ENCODE data around the gene CPLX3. TPM values are rescaled to one million over a fixed set of nuclear protein-coding genes. Genes with fewer than 3 reads are reported as not detected.

The CPLX3 gene
- total and polyA plus RNA-seq, 2 of the 8 experiments (the other 6 are each of a cell fraction or from before 2014, with no cell fraction given): 0.17 TPM; not detected in 1

- no peak overlapping the region for H3K14ac ChIP-seq (ENCODE audit: insufficient read length)
- peaks cover 4 to 47% (median 29%) of the 10 kb centered on the region in 4 experiments for H3K27me3 ChIP-seq (replicated peaks in 1 of 4; ENCODE audit: control insufficient read depth in 3 of 4, extremely low read depth in 1 of 4, insufficient read depth in 3 of 4, low read length in 3 of 4)
- no peak overlapping the region for H3K18ac ChIP-seq (ENCODE audit: extremely low read depth, low read length)
- H3K23me2 ChIP-seq (ENCODE audit: low read depth, low read length): 0 out of 2 replicates have a peak, but pooled peaks cover 3% of the 10 kb centered on the region
- H3K9me3 ChIP-seq (ENCODE audit: insufficient read depth in 2 of 2, low read depth in 1 of 2, low read length in 1 of 2): no peaks in the 10 kb centered on the region
- peak overlapping the region; percentile 55 to 61 for H3K4me2 ChIP-seq (ENCODE audit: insufficient read depth in 1 of 2, low read depth in 2 of 2, low read length in 2 of 2)
- H3K9ac ChIP-seq (replicated peaks in 1 of 4; ENCODE audit: extremely low read depth in 1 of 4, low read depth in 3 of 4, low read length in 3 of 4): no peak overlapping the region
- no peak overlapping the region for H4K8ac ChIP-seq (ENCODE audit: extremely low read depth, insufficient read depth, low read length)
- H2AK5ac ChIP-seq (ENCODE audit: low read depth, low read length): no peak overlapping the region
- H3K4ac ChIP-seq (replicated peaks; ENCODE audit: insufficient read length, low read depth, low read length): no peak overlapping the region
- H3K23ac ChIP-seq (ENCODE audit: insufficient read length): no peak overlapping the region
- no peak overlapping the region for H2BK15ac ChIP-seq (ENCODE audit: low read length)
- no peaks in the 10 kb centered on the region for H3K36me3 ChIP-seq (ENCODE audit: control insufficient read depth in 2 of 4, insufficient read depth in 4 of 4, low read length in 3 of 4)
- ChIA-PET POLR2A (ENCODE audit: partially characterized antibody) (interaction anchor here (1.1 to 3.1 kb wide), 8 partner anchors 9 to 66 kb away, joined by 3 to 12 read pairs (median 6); partner anchors contain the start of genes LMAN1L and ULK3), CTCF (ENCODE audit: partially characterized antibody) (interaction anchor here (0.9 to 15.7 kb wide), 15 partner anchors 8 to 478 kb away, joined by 3 to 135 read pairs (median 8); partner anchors contain the start of gene CSK)
- H3K79me2 ChIP-seq (ENCODE audit: control insufficient read depth in 1 of 2, insufficient read depth in 2 of 2, low read length in 2 of 2): no peaks in the 10 kb centered on the region
- H4K5ac ChIP-seq (ENCODE audit: insufficient read length, low read depth, low read length): no peak overlapping the region
- no peak for FAIRE-seq
- WGBS, 2 experiments (ENCODE audit: extremely low coverage in 1 of 2, insufficient coverage in 1 of 2, insufficient read length in 1 of 2, insufficient replicate concordance in 2 of 2, low coverage in 1 of 2, low lambda C conversion rate in 2 of 2, missing lambda C conversion rate in 1 of 2): 67% methylated on average over 11 of the region's 21 CpGs; no CpG with 5 or more reads in 1 of the 2 experiments
- H2AFZ ChIP-seq (ENCODE audit: low read length): no peak overlapping the region
- no peak overlapping the region for H2BK120ac ChIP-seq (replicated peaks; ENCODE audit: low read depth, low read length)
- no peak overlapping the region for H4K91ac ChIP-seq (replicated peaks; ENCODE audit: insufficient read length, low read length)
- H2BK5ac ChIP-seq (ENCODE audit: low read depth, low read length): no peak overlapping the region
- H3K4me3 ChIP-seq (ENCODE audit: extremely low read depth in 1 of 4, insufficient read depth in 2 of 4, low read depth in 3 of 4, low read length in 4 of 4): peak overlapping the region in 1 of 4 experiments; percentile 41; a peak in 2 of 8 replicates
- TF ChIP-seq EP300 (IDR thresholded peaks at IDR 0.05; ENCODE audit: borderline replicate concordance in 1 of 2, low read depth in 2 of 2, low read length in 2 of 2) (no peak), MAX (IDR thresholded peaks at IDR 0.05) (peak; percentile 63; the same call in 1 of the 2 replicates)
- no peak overlapping the region for H2BK20ac ChIP-seq (ENCODE audit: low read length)
- peaks cover 0 to 7% (median 4%) of the 10 kb centered on the region in 4 experiments; a peak in 4 of 7 replicates for H3K4me1 ChIP-seq (replicated peaks in 1 of 4; ENCODE audit: control insufficient read depth in 3 of 4, insufficient read depth in 4 of 4, low read length in 3 of 4)
- H2BK12ac ChIP-seq (ENCODE audit: low read depth, low read length): 0 out of 2 replicates have a peak overlapping the region, but pooled peaks have one; percentile 9
- no peak overlapping the region for H3K56ac ChIP-seq (replicated peaks; ENCODE audit: insufficient read length, low read depth, low read length)
- H4K20me1 ChIP-seq (replicated peaks in 1 of 2; ENCODE audit: control insufficient read depth in 1 of 2, insufficient read depth in 2 of 2, low read length in 2 of 2): peaks cover 0 to 2% of the 10 kb centered on the region in 2 experiments
- DNase-seq (ENCODE audit: low read depth in 1 of 2, low spot score in 2 of 2): no peak
- no peak overlapping the region for H3K27ac ChIP-seq (ENCODE audit: low read depth, low read length)
- H3K79me1 ChIP-seq (ENCODE audit: low read depth, low read length): no peaks in the 10 kb centered on the region
Measured at GRCh38 chr15:74826921-74827320, 494 bp downstream of the CPLX3 start.

Data from H1 (cell line).